ENCODE data around the gene ESR1.

The ESR1 gene

GRCh38 chr6:152050451-152051195 is 243.1 kb downstream of the ESR1 start:
- DNase-seq (ENCODE audit: low read depth): no peak
- no peak for TF ChIP-seq CTCF (conservative IDR thresholded peaks at IDR 0.05; ENCODE audit: low read depth, low read length)
- H3K4me3 ChIP-seq (ENCODE audit: low read length): no peak overlapping the region

DNA sequence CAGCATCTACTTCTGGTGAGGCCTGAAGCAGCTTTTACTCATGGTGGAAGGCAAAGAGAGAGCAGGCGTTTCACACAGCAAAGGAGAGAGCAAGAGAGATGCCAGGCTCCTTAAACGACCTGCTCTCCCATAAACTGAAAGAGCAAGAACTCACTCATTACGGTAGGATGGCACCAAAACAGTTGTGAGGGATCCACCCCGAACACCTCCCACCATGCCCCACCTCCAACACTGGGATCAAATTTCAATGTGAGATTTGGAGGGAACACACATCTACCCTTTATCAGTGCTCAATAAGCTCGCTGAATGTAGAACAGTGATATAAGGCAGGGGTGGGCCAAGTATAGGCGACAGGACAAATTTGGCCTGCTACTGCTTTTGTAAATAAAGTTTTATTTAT is 244.6 kb downstream of the ESR1 start:
- TF ChIP-seq CTCF (conservative IDR thresholded peaks at IDR 0.05; ENCODE audit: low read depth, low read length): no peak
- no peak for DNase-seq (ENCODE audit: low read depth)
- H3K4me3 ChIP-seq (ENCODE audit: low read length): no peak overlapping the region

DNA sequence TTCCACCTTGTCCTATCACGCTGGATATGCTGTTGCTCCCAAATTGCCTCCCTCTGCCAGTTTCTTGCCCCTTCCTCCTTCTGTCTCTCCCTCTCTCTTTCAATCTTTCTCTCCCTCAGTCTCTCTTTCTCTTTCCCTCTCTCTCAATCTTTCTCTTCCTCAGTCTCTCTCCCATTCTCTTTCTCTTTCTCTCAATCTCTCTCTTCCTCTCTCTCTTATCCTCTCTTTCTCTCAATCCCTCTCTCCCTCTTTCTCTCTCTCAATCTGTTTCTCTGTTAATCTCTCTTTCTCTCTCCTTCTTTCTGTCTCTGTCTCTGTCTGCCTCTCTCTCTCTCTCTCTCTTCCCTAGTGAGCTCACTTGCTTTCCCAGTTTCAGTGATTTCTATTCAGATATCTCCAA is 245.8 kb downstream of the ESR1 start:
- DNase-seq (ENCODE audit: low read depth): no peak

GRCh38 chr6:152054441-152054840 is 247.0 kb downstream of the ESR1 start:
- H3K4me3 ChIP-seq (ENCODE audit: low read length): no peak overlapping the region
- no peak for DNase-seq (ENCODE audit: low read depth)
- no peak for TF ChIP-seq CTCF (conservative IDR thresholded peaks at IDR 0.05; ENCODE audit: low read depth, low read length)

More for the DNA sequence above, 245.8 kb downstream of the ESR1 start:
- no peak overlapping the region for H3K4me3 ChIP-seq (ENCODE audit: low read length)
- no peak for TF ChIP-seq CTCF (conservative IDR thresholded peaks at IDR 0.05; ENCODE audit: low read depth, low read length)

GRCh38 chr6:152055517-152055916 is 248.0 kb downstream of the ESR1 start:
- no peak overlapping the region for H3K4me3 ChIP-seq (ENCODE audit: low read length)
- no peak for DNase-seq (ENCODE audit: low read depth)
- no peak for TF ChIP-seq CTCF (conservative IDR thresholded peaks at IDR 0.05; ENCODE audit: low read depth, low read length)

GRCh38 chr6:152057832-152058498 is 250.5 kb downstream of the ESR1 start:
- no peak for TF ChIP-seq CTCF (conservative IDR thresholded peaks at IDR 0.05; ENCODE audit: low read depth, low read length)
- no peak overlapping the region for H3K4me3 ChIP-seq (ENCODE audit: low read length)
- DNase-seq (ENCODE audit: low read depth): no peak

GRCh38 chr6:152059909-152060308 is 252.4 kb downstream of the ESR1 start:
- H3K4me3 ChIP-seq (ENCODE audit: low read length): no peak overlapping the region
- DNase-seq (ENCODE audit: low read depth): no peak
- no peak for TF ChIP-seq CTCF (conservative IDR thresholded peaks at IDR 0.05; ENCODE audit: low read depth, low read length)
